ENCODE results near the gene DPM3.

DNA sequence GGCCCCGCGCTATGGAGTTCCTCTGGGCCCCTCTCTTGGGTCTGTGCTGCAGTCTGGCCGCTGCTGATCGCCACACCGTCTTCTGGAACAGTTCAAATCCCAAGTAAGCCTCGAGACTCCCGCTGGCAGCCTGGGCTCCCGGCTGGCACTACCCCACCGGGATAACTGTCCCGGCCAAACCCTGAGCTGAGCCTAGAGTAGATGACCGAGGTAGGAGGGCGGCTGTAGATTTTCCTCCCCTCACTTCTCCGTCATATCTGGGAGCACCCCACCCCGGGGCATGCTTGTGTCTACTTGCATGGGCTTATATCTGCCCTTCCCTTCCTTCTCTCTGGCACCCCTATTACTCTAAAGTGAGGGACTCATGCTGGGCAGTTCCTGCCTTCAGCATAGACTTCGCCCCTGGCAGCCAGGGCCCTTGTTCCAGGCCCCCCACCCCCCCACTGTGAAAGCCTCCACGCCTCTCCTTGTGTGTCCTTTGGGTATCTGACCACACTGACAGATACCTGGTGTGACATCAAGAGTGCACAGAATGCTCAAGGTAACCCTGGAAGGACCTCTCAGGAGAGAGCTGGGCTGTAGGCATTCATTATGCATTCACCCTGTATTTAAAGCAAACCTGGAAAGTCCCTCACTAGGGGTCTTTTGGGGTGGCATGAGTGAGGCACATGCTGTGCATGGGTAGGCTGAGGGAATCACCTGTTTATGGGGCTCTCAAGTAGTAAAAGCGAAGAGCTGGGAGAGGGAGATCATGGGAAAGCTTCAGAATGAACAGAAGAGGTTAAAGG is 12.2 kb downstream of the DPM3 start:
- TF ChIP-seq POLR2A (IDR thresholded peaks at IDR 0.05; ENCODE audit: insufficient read depth in 1 of 2, low read depth in 2 of 2, low read length in 2 of 2) (no peak), MYC (CRISPR knock-in tag; IDR thresholded peaks at IDR 0.05; ENCODE audit: borderline replicate concordance) (no peak), HNF4A (CRISPR knock-in tag; IDR thresholded peaks at IDR 0.05) (no peak)
